ENCODE measurements around the gene MPND.

The MPND gene

GRCh38 chr19:4343370-4344307 lies at the start of gene MPND:
TSS of gene MPND (plus strand) at chr19:4343562. CDS start at chr19:4343594, 32 bp downstream.
- DNase-seq: no peak

- DNase-seq: no peak
Observed at GRCh38 chr19:4294389-4294788, 49.0 kb upstream of the MPND start.

GRCh38 chr19:4295972-4296771 lies 47.2 kb upstream of the MPND start:
- no peak for DNase-seq

- no peak for DNase-seq
Observed at GRCh38 chr19:4297901-4298809, 45.2 kb upstream of the MPND start.

- DNase-seq: no peak
Observed at GRCh38 chr19:4298810-4299550, 44.4 kb upstream of the MPND start.

GRCh38 chr19:4300589-4300988 lies 42.8 kb upstream of the MPND start:
- DNase-seq: no peak

- no peak for DNase-seq
Observed at GRCh38 chr19:4301590-4302242, 41.6 kb upstream of the MPND start.

GRCh38 chr19:4302243-4302640 lies 41.1 kb upstream of the MPND start, which contains the start of gene TMIGD2:
TSS of gene TMIGD2 (minus strand) at chr19:4302389. CDS start at chr19:4302385, 4 bp downstream.
- DNase-seq: no peak

- no peak for DNase-seq
Observed at GRCh38 chr19:4303819-4304537, 39.4 kb upstream of the MPND start.

- no peak for DNase-seq
Observed at GRCh38 chr19:4304538-4305256, 38.7 kb upstream of the MPND start, which contains the start of gene FSD1. TSS of gene FSD1 (plus strand) at chr19:4304598. CDS start at chr19:4304747, 149 bp downstream.

- no peak for DNase-seq
Observed at GRCh38 chr19:4305257-4305612, 38.1 kb upstream of the MPND start.

GRCh38 chr19:4305659-4306058 lies 37.7 kb upstream of the MPND start:
- DNase-seq: no peak

GRCh38 chr19:4310247-4311121 lies 32.9 kb upstream of the MPND start:
- DNase-seq: no peak

- no peak for DNase-seq
Observed at GRCh38 chr19:4313847-4314490, 29.4 kb upstream of the MPND start.

GRCh38 chr19:4316956-4317355 lies 26.4 kb upstream of the MPND start:
- no peak for DNase-seq

- DNase-seq: no peak
Observed at GRCh38 chr19:4318460-4318859, 24.9 kb upstream of the MPND start.

- DNase-seq: no peak
Observed at GRCh38 chr19:4319067-4319718, 24.2 kb upstream of the MPND start.

- DNase-seq: no peak
Observed at GRCh38 chr19:4320419-4320818, 22.9 kb upstream of the MPND start.

Measured in SIG-M5 (cell line).